RKO (cell line): Measurements from ENCODE around the gene OGFOD2.
A peak's percentile ranks its signal among the peaks of the same experiment; 100 is the strongest.

Source experiments
- DNase-seq: peaks from one replicate; pipeline ENCODE4 v3.0.0-alpha.2; 2016; ENCODE audit warnings: low spot score

The OGFOD2 gene

DNA sequence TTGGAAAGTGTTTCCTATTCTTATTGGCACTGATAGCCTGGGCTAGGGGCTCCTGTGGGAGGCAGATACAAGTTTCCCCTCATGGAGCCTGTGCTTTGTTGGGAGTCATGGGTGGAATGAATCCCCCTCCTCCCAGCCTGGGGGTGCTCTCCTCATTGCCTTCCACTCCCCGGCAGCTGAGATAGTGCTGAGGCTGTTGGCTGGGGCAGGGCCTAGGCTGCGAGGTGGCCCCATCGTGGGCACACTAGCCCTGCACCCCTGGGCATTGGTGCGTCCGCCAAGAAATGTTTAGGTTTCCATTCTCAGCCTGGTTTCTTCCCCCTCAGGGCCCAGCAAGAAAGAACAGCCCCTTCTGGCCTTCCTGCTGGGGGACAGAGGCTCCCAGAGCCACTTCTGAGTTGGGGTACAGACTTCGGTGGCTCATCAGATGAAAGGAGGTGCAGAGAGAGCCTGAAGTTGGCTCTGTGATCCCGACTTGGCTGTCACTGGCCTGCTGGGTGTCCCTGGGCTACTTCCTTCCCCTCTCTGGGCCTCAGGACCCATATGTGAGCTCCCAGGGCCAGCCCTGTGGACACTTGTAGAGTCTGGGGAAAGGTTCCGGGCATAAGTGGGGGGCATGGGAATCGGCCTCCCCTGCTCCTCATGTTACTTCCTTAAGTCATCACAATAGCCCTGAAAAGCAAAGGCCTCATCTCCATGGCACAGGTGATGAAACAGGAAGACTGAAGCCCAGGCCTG is 2.8 kb downstream of the OGFOD2 start:
- DNase-seq, result no peak

DNA sequence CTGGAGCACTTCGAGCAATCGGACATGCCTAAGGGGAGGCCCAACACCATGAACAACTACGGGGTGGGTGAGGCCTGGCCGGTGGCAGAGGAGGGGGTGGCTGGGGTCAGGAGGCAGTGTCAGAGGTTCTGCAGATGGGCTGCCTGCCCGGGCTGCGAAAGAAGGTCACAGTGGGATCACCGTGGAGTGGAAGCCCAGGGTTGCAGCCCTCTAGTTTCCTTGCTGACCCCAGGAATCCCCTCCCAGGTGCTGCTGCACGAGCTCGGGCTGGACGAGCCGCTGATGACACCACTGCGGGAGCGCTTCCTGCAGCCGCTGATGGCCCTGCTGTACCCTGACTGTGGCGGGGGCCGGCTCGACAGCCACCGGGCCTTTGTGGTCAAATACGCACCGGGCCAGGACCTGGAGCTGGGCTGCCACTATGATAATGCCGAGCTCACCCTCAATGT is 3.5 kb downstream of the OGFOD2 start:
- DNase-seq, result no peak

DNA sequence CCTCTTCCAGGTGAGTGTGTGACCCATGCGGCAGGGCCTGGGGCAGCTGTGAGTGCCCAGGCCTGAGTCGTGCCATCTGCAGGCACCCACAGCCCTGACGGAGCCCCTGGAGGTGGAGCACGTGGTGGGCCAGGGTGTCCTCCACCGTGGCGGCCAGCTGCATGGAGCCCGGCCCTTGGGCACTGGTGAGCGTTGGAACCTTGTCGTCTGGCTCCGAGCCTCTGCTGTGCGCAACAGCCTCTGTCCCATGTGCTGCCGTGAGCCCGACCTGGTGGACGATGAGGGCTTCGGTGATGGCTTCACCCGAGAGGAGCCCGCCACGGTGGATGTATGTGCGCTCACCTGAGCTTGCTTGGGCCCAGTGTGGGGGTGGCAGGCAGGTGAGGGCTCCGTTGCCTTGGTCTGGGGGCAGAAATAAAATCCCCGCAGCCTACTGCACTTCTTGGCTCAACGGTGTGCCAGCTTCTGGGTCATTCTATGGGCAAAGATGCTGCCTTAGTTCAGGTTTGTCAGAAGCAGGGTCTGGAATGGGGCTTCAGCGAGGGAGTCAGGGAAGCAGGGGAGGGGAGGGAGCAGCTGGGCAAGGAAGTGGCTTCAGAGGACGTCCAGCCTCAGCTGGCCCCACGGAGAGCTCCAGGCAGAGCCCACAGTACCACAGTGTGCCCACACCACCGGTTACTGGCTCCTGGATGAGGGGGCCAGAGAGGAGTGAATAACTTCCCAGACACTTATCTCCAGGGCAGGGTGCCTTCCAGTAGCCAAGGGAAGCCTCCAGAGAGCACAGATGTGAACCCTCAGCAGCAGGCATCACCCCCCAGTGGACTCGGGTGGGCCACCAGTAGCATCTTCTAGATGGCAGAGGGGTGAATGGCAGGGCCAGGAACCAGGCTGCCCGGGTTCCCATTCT is 4.2 kb downstream of the OGFOD2 start:
- no peak for DNase-seq

DNA sequence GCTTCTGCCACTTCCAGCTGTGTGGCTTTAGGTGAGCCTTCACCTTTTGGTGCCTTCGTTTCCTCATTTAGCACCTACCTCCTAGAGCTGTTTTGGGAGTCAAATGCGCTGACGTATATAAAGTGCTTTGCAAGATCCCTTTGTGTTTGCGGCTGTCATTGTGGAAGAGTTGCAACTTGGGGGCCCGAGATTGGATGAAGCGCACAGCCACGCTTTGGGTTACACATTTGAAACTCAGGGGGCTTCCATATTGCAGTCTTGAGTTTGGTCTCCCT is 4.8 kb downstream of the OGFOD2 start:
- no peak for DNase-seq

DNA sequence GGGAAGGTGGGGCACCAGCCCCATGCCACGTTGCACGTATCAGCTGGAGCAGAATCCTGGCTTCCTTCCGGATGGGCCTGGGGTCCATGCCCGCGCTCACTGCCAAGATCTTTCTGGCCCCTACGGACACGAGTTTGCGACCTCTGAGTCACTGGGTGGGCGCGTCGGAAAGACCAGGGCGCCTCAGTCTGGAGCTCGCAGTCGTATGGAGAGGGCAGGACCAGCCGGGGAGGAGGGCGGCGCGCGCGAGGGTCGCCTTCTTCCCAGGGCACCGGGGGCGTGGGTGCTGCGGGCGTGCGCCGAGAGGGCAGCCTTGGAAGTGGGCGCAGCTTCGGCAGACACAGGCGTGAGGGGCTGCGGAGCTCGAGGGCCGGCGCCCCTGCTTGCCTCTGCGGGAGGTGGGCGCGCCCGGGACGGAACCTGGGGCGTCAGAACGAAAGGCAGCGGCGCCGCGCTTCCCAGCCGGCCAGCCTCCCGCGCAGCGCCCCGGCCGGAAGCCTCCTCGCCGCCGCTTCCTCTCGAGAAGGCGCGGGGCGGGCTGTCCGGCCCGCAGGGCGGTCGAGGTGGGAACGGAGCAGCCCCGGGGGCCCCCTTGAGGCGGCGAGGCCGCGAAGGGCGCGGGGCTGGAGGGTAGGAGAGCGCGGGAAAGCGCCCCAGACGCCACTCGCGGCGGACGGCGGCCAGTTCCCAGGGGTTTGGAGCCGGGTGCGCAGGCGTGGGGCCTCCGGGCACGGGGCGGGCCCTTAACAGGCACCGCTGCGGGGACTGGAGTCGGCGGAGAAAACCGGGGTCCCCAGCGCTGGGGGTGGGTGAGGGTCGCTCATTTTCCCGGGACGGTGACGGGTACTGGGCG is 5.4 kb downstream of the OGFOD2 start, which contains the start of gene ARL6IP4:
Gene ARL6IP4, plus strand, starts transcription at position 499 of the 853 bp plus-strand sequence. CDS start 459 bp downstream, outside the sequence.
- peak; percentile 54 for DNase-seq

DNA sequence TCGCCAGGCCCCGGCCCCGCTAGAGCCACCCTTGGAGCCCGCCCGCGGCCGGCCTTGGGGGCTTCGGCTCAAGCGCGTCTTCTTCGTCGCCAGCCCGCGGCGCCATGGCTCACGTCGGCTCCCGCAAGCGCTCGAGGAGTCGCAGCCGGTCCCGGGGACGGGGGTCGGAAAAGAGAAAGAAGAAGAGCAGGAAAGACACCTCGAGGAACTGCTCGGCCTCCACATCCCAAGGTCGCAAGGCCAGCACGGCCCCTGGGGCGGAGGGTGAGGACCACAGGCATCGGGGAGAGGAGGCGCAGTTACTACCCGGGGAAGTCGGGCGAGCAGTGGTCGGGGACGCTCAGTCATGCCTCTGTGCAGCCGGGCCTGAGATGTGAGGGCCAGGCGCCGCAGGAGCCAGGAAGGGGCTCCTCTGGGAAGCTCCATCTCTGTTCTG is 6.0 kb downstream of the OGFOD2 start:
- no peak for DNase-seq

DNA sequence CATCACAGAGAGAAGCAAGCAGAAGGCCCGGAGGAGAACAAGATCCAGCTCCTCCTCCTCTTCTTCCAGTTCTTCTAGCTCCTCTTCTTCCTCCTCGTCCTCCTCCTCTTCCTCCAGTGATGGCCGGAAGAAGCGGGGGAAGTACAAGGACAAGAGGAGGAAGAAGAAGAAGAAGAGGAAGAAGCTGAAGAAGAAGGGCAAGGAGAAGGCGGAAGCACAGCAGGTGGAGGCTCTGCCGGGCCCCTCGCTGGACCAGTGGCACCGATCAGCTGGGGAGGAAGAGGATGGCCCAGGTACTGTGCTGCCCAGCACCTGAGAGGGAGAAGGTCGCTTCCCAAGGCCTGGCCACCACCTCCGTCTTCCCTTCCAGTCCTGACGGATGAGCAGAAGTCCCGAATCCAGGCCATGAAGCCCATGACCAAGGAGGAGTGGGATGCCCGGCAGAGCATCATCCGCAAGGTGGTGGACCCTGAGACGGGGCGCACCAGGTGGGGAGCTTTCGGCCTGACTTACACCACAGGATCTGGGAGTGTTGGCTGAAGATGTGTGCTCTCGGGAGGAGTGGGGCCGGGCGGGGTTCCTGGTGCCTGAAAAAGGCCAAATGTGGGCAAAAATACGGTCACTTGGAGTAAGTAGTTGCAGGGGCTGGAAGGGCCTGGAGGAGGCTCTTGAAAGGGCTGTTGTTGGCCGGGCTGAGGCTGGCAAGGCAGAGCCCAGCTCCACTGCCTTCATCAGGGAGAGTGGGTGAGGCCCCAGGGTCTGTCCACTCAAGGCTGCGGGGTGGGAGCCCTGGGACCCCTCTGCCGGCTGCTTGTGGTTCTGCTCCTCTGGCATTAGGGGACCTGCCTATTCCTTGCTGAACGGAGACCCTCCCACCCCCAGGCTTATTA is 6.8 kb downstream of the OGFOD2 start:
- DNase-seq, result no peak

DNA sequence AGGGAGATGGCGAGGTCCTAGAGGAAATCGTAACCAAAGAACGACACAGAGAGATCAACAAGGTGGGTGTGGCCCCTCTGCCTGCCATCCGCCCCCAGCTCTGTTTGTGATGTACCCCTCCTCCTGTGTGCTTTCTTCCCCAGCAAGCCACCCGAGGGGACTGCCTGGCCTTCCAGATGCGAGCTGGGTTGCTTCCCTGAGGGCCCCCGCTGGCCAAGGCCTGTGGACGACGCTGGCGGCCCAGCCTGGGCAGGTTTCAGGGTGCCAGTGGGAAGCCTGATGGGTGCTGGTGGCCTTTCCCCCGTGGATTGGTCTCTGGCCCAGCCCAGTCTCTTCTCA is 7.4 kb downstream of the OGFOD2 start:
- DNase-seq, result no peak

DNA sequence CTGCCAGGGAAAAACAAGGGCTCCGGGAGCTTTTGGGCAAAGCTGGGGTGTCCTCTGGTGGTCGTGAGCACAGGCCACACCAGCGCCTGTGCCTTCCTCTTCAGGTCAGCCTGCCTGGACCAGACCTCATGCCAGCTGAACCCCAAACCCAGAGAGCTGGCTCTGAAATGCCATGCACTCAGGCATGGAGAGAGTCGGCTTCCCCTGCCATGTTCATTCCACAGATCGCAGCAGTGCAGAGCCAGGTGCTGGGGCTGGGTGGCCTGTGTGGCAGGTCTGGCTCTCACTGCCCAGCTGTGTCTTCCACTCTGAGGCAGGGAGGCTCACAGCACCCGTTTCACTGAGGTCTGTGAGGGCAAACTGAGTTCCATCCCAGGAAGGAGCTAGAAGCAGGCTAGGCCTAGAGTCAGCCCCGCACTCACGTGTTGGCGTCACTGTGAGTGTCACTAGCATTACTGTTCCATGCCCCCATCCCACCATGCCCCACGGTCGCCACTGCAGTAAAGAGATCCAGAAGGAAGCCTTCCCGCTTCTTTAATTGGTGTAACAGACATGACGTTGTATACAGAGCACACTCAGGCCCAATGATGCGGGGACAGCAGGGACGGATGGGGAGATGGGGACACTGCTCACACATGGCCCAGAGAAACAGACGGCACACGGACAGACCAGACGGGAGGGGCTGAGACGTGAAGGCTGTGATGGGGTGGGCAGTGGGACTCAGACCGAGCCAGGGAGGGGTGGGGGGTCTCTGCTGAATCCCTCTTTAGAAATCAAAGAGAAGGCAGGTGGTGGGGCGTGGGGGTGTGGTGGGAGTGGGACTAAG is 8.1 kb downstream of the OGFOD2 start:
- no peak for DNase-seq

DNA sequence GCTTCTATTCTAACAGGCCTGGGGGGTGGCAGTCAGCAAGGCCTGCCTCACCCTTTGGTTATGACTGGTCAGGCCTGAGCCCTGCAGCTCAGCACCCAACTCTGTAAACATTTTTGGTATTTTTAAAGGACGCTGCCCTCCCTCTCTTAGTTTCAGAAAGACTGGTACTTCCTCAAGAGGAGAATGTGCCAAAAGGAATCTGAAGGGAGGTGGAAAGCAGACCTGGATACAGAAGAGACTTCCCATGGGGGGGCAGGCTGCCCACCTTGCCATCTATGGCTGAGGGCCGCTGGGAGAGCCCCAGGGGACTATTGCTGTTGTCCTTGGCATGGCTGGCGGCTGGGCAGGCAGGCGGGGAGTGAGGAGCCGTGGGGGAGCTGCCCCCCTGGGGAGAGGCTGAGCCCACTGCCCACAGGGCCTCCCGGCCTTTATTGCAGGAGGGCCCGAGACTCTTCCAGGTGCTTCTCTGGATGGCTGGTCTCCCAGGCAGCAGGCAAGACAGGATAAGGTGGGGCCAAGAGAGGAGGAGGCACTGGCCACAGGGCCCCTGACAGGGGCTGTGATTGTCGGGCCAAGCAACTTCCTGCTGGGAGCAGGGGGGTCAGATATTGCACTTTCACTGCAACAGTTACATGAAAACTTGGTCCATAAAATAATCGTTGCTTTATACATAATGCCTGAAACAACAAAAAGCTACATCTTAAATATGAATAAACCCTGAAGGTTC is 8.9 kb downstream of the OGFOD2 start:
- DNase-seq, result no peak

DNA sequence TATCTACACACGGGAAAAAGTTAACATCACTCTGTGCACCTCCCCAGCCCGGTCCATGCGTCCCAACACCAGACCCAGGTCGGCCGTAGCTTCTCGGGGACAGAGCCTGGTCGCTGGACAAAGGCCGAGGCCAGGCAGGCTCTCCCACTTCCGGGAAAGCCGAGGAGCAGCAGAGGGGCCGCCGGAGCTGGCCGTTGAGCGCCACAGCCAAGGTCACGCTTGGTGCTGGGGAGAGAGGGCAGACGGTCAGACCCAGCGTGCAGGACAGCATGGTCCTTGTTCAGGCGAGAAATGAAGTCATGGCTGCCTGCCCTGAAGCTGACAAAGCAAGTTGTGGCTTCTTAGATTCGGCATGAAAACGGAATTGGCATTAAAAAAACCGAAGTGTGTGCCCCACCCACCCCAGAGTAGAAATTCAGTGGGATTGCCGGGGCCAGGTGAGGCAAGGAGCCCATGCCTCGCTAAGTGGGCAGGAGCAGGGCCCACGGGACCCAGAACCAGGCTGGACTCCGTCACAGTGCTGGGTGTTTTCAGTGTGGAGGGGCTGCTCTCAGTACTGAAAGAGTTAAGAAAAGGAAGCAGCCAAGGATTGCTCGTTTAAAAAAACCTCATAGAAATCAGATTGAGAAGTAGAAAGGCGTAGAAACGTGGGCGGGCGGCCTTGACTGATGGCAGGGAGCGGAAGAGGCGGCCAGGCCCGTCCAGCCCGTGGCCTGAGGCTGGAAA is 9.7 kb downstream of the OGFOD2 start:
- no peak for DNase-seq

DNA sequence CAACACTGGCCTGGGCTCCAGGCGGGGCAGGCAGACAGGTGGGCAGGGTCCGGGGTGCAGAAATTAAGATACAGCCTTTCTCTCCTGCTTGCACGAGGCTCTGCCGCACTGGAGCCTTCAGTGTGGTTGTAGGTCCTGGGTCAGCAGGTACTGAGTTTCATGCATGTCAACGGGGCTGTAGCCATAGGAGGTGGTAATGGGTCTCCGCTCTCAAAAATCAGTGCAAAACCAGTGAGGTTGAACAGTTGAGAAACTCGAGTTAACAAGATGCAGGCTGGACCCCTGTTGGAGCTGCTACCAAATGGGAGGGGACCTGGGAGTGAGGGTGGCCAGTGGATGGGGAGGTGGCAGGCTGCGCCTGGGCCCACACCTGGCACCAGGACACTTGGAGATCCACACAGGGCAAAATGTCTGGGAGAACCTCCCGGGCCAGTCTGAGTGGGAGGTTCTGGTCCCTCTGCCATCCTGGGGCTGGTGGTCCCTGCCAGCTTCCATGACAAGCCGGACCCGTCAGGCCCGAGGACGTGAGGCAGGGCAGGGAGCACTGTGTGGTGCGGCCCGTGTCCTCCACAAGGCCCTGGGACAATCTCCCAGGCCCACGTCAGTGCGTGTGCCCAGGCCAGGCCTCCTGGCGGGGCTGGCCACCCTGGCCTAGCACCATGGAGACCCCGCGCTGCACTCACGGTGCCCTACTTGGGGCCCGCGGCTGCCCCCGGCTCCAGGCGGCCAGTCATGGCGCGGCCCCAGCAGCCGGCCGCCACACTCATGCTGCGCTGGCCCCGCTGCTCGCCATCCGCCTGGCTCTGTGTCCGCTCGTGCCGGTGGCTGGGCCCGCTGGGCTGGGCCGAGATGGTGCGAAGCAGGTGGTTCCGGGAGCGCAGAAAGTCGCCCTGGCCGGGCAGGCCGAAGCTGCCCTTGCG is 10.6 kb downstream of the OGFOD2 start:
- no peak for DNase-seq

DNA sequence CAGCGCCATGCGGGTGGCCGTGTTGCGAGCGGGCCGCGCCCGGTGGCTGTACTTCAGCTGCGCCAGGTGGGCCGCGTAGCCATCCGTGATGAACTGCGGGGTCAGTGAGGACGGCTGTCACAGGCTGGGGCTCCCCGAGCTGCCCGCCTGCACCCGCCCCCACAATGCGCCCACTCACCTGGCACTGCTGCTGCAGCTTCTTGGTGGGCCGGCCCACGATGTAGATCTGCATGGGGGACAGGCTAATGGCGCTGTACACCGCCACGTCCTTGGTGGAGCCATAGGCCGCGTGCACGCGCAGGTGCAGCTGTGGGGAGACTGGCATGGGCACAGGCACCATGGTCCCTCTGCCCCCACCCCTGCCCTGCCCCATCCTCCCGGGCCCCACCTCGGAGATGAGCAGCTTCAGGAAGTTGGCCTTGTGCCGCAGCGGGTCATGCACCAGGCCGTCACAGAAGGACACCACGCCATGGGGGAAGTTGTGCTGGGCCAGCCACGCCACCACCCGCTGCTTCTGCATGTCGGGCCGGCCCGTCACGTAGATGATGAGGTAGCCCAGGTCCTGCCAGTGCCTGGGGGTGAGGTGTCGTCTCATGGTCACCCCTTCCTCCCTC is 11.3 kb downstream of the OGFOD2 start:
- DNase-seq, result no peak

DNA sequence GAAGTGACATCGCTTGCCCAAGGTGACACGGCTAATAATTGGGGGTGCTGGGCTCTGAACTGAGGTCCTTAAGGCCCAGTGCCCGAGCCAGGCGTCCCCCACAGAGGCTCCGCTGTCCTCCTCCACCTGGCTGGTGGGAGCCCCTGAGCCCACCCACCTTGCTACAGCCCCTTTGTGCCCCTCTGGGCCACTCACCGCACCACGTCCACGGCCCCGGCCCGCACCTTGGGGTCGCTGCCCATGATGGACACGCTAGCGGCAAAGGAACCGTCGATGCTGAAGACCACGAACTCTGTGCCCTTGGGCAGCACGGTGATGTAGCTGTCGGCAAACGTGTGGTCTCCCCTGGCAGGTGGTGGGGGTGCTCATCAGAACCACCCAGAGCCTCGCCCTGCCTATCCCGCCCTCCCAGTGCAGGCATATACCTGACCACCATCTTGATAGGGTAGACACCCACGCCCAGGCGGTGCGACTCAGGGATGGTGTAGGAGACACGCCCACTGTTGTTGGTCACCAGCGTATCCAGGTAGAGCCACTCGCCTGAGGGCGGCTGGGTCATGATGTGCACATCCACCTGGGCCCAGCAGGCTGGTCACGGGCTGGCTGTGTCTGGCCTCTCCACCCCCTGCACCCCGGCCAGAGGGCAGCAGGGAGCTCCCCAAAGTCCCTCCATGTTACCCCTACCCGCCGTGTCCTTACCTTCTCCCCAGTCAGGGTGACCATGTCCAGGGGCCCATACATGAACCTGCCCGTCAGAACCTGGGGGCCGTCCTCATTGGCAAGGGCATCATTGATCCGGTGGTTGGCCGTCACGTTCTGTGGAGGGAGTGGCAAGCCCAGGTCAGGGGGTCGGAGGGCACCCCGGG is 12.3 kb downstream of the OGFOD2 start:
- DNase-seq, result no peak

DNA sequence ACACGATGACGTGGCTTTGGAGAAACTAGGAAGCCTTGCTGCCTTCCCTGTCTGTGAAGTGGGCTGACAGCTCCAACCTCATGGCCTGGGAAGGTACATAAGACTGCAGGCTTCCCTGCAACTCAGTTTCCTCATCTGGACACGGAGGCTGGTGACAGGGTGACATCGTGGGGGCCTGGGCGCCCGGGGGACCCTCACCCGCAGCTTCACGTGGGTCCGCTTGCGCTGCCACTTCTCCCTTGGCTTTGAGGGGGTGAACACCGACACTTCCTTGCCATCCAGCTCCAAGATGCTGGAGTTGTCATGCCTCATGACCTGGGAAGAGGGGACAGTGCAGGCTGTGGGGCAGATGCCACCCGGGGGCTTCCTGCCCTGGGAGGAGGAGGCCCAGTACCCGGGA is 13.0 kb downstream of the OGFOD2 start:
- DNase-seq, result no peak

DNA sequence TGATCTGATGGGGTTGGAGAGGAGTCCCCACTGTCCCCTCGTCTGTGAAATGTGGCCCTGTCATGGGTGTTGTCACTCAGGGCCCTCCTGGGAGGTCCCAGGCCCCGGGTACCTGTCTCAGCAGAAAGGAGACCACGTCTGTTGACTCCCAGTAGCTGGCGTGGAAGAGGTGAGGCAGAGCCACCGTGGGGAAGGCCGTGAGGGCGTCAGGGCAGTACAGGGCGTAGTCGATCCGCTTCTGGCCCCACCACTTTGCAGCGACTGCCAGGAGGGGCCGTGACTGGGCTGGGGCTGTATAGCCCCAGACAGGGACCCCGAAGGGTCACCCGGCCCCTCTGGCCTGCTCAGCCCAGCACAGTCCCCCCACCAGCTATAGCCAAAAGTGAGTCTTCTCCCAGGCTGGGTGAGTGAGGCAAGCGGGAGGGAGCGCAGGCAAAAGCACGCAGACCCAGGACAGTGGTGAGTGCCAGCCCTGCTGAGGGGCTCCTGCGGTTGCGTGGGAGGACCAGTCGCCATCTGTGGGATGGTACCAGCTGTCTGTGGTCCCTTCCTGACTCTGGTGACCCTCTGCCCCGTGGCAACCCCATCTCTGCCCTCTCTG is 13.7 kb downstream of the OGFOD2 start:
- no peak for DNase-seq
